Suprapubic skin (tissue), 4 donors: ENCODE measurements around the gene GUCY1A2.

Experiments used
- EP300 ChIP-seq: sonication (generic); formaldehyde crosslinking; IDR thresholded peaks from one replicate; pipeline ENCODE4 v1.6.1; 2017; ENCODE audit warnings: antibody characterized with exemption
- POLR2A ChIP-seq, 2 donors: fragments of 450-650 bp; IDR thresholded peaks; one replicate each; pipeline ENCODE4 v1.6.1; 2017; ENCODE audit warnings: antibody characterized with exemption in 2 of 2, mild to moderate bottlenecking in 2 of 2, moderate library complexity in 2 of 2
- POLR2AphosphoS5 ChIP-seq, 3 donors: sonication (generic); formaldehyde crosslinking; IDR thresholded peaks; one replicate each; pipeline ENCODE4 v1.6.1; 2017; ENCODE audit warnings: antibody characterized with exemption in 3 of 3
- TF ChIP-seq, protein P1 (sequence below), 2 donors: fragments of 200-600 bp in 1 of 2; fragments of 450-650 bp in 1 of 2; sonication (generic) in 1 of 2; IDR thresholded peaks; one replicate each; pipeline ENCODE4 v1.5.1; 2016 to 2019; ENCODE audit warnings: antibody characterized with exemption in 2 of 2, mild to moderate bottlenecking in 1 of 2, moderate library complexity in 1 of 2

DNA sequence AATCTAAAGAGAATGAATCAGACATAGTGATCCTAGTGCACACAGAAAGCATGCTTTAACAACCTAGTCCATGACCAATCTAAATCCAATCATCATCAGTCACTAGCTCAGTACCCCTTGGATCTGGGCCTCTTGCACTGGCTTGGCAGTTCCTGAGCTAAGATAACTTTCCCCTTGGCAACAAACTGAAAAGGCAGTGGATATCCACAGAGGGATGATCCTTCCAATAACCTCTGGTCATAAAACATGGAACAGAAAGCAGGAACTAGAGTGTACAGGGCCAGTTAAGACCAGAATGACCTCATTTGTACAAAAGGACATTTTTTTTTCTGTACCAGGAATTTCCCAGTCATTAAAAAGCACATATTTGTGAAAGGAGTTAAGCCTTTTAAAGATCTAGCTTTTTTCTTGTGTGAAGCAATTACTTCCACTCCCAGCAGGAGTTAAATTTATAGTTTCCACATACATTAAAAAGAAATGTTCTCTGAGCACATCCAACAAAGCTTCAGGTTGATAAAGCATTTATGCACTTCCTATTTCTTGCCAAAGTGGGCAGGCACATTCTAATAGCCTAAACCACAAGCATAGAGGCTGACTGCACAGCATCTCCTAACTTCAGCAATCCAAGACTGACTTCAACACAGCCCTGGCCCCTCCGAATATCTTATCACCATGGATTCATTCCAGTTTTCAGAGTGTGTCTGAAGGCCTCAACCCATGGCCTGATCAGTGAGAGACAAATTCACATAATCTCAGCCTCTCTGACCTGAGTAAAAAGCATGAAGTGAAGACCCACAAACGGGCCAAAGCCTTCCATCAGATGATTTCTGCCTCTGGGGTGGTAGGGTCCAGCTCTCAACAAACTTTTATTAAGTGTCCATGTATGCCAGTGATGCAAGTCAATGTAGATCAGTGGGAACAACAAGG, 29.9 kb downstream of the GUCY1A2 start:
- TF ChIP-seq POLR2A (IDR thresholded peaks at IDR 0.05) (no peak), POLR2AphosphoS5 (IDR thresholded peaks at IDR 0.05) (no peak), EP300 (no peak)
- TF ChIP-seq, protein P1, sequence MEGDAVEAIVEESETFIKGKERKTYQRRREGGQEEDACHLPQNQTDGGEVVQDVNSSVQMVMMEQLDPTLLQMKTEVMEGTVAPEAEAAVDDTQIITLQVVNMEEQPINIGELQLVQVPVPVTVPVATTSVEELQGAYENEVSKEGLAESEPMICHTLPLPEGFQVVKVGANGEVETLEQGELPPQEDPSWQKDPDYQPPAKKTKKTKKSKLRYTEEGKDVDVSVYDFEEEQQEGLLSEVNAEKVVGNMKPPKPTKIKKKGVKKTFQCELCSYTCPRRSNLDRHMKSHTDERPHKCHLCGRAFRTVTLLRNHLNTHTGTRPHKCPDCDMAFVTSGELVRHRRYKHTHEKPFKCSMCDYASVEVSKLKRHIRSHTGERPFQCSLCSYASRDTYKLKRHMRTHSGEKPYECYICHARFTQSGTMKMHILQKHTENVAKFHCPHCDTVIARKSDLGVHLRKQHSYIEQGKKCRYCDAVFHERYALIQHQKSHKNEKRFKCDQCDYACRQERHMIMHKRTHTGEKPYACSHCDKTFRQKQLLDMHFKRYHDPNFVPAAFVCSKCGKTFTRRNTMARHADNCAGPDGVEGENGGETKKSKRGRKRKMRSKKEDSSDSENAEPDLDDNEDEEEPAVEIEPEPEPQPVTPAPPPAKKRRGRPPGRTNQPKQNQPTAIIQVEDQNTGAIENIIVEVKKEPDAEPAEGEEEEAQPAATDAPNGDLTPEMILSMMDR (IDR thresholded peaks at IDR 0.05) = no peak
